Measurements from ENCODE around the gene PDCD7.
"Not testable (repeated sequence)": the region's sequence is repeated elsewhere in the genome, so short reads cannot be mapped to it uniquely, and the experiment has no call there.

Gene PDCD7

DNA sequence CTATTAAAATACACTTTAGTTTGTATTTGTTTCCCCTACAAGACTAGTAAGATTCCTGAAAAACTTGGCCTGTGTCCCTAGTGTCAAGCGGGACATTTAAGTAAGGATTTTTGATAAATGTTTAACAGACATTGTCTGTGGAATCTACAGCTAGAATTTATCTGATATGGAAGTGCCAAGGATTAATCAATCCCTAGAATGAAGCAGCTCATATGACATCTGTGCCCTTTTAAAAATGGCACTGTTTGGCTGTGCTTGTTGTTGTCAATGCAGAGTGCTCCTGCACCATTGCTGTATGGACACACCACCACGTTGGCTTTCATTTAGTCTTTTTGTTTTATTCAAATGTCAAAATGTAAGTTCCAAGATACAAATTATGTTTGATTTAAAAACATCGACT lies 14.3 kb upstream of the PDCD7 start:
- Mint-ChIP-seq H3K36me3 (ENCODE audit: low read depth) (peaks cover 17% of the 10 kb centered on the region), H3K4me1 (no peaks in the 10 kb centered on the region), H3K27ac (no peak overlapping the region)

DNA sequence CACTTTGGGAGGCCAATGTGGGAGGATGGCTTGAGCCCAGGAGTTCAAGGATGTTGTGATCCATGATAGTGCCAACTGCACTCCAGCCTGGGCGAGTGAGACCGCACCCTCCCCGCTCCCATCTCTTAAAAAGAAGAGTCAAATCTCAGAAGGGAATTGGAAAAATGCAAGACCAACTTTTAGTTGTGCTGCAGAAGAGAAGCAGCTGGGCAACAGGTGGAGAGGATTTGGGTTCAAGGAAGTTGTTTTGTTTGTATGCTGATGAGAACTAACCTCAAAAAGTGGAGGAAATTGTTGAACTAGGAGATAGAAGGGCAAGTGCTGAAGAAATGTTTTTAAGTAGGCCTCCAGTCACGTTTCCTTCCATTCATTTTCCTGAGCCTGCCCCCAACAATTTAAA lies 12.8 kb upstream of the PDCD7 start:
- H3K4me3 Mint-ChIP-seq: no peak overlapping the region
- no peak overlapping the region for H3K27ac Mint-ChIP-seq
- no peak for ATAC-seq
- no peaks in the 10 kb centered on the region for H3K27me3 Mint-ChIP-seq
- no peaks in the 10 kb centered on the region for H3K4me1 Mint-ChIP-seq
- H3K36me3 Mint-ChIP-seq (ENCODE audit: low read depth): peaks cover 11% of the 10 kb centered on the region
- DNase-seq: no peak
- no peaks in the 10 kb centered on the region for H3K9me3 Mint-ChIP-seq

More for the DNA sequence above, 14.3 kb upstream of the PDCD7 start:
- H3K9me3 Mint-ChIP-seq: no peaks in the 10 kb centered on the region
- DNase-seq: no peak
- no peaks in the 10 kb centered on the region for H3K27me3 Mint-ChIP-seq
- ATAC-seq: no peak
- no peak overlapping the region for H3K4me3 Mint-ChIP-seq

DNA sequence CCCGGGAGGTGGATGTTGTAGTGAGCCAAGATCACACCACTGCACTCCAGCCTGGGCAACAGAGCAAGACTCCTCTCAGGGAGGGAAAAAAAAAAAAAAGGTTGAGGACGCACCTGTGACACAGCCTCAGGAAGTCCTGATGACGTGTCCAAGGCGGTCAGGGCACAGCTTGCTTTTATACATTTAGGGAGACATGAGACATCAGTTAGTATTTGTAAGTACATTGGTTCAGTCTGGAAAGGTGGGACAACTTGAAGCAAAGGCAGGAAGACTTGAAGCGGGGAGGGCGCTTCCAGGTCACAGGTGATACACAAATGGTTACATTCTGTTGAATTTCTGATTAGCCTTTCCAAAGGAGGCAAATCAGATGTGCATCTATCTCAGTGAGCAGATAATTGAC lies 5.0 kb upstream of the PDCD7 start:
- H3K27ac Mint-ChIP-seq; H3K27me3 Mint-ChIP-seq; DNase-seq; H3K4me3 Mint-ChIP-seq; H3K9me3 Mint-ChIP-seq; H3K36me3 Mint-ChIP-seq (ENCODE audit: low read depth); H3K4me1 Mint-ChIP-seq; ATAC-seq: not testable (repeated sequence)

DNA sequence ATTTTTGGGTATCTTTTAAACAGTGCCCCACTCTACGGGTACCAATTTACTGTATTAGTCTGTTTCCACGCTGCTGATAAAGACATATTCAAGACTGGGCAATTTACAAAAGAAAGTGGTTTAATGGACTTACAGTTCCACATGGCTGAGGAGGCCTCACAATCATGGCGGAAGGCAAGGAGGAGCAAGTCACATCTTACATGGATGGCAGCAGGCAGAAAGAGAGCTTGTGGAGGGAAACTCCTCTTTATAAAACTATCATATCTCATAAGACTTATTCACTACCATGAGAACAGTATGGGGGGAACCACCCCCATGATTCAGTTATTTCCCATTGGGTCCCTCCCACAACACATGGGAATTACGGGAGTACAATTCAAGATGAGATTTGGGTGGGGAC lies 4.3 kb upstream of the PDCD7 start:
- H3K4me1 Mint-ChIP-seq; H3K27me3 Mint-ChIP-seq; H3K4me3 Mint-ChIP-seq; DNase-seq; H3K27ac Mint-ChIP-seq; H3K9me3 Mint-ChIP-seq; ATAC-seq; H3K36me3 Mint-ChIP-seq (ENCODE audit: low read depth): not testable (repeated sequence)

DNA sequence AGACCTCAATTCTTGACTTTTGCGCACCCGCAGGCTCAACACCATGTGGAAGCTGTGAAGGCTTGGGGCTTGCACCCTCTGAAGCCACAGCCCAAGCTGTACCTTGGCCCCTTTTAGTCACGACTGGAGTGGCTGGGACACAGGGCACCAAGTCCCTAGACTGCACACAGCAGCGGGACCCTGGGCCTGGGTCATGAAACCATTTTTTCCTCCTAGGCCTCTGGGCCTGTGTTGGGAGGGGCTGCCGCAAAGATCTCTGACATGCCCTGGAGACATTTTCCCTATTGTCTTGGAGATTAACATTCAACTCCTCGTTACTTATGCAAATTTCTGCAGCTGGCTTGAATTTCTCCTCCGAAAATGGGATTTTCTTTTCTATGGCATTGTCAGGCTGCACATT lies 3.5 kb upstream of the PDCD7 start:
- not testable (repeated sequence) for DNase-seq; H3K27ac Mint-ChIP-seq; H3K9me3 Mint-ChIP-seq; H3K4me3 Mint-ChIP-seq; H3K36me3 Mint-ChIP-seq (ENCODE audit: low read depth); H3K27me3 Mint-ChIP-seq; ATAC-seq
- peaks cover 12% of the 10 kb centered on the region for H3K4me1 Mint-ChIP-seq

DNA sequence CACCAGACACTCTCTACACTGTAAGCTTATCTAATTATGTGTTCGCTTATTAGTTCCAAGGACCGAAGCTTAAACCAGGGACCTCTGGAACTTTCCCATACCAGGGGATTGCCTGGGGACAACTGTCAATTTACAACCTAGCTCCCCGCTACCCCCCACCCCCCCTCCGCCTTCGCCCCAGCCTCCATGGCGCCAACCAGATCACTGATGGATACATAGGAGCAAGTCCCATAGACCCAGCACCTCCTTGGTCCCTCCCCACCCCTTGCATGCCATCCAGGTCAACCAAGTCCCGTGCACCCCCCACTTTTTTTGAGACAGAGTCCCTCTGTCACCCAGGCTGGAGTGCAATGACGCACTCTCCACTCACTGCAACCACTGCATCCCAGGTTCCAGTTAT lies 930 bp upstream of the PDCD7 start:
- H3K36me3 Mint-ChIP-seq (ENCODE audit: low read depth): peaks cover 15% of the 10 kb centered on the region
- peaks cover 8% of the 10 kb centered on the region for H3K9me3 Mint-ChIP-seq
- ATAC-seq (no peak), DNase-seq (no peak)
- H3K4me1 Mint-ChIP-seq: peaks cover 24% of the 10 kb centered on the region
- H3K27ac Mint-ChIP-seq: no peak overlapping the region
- peak overlapping the region; percentile 95 for H3K4me3 Mint-ChIP-seq
- peaks cover 2% of the 10 kb centered on the region for H3K27me3 Mint-ChIP-seq

GRCh38 chr15:65132878-65133547 lies 595 bp downstream of the PDCD7 start:
- Mint-ChIP-seq H3K9me3 (peaks cover 8% of the 10 kb centered on the region), H3K4me1 (peaks cover 28% of the 10 kb centered on the region), H3K4me3 (peak overlapping the region; percentile 95), H3K36me3 (ENCODE audit: low read depth) (peaks cover 29% of the 10 kb centered on the region), H3K27me3 (peaks cover 2% of the 10 kb centered on the region), H3K27ac (peak overlapping the region; percentile 67)
- ATAC-seq: peak; percentile 22
- DNase-seq: peak; percentile 31

GRCh38 chr15:65130941-65131340 lies 2.7 kb downstream of the PDCD7 start:
- Mint-ChIP-seq H3K9me3 (no peaks in the 10 kb centered on the region), H3K36me3 (ENCODE audit: low read depth) (peaks cover 32% of the 10 kb centered on the region), H3K4me1 (peaks cover 29% of the 10 kb centered on the region), H3K27me3 (peaks cover 2% of the 10 kb centered on the region), H3K4me3 (no peak overlapping the region), H3K27ac (no peak overlapping the region)
- ATAC-seq (no peak), DNase-seq (no peak)

- H3K27ac Mint-ChIP-seq: no peak overlapping the region
- no peaks in the 10 kb centered on the region for H3K9me3 Mint-ChIP-seq
- no peak for ATAC-seq
- no peak overlapping the region for H3K4me3 Mint-ChIP-seq
- no peak for DNase-seq
- H3K4me1 Mint-ChIP-seq: no peaks in the 10 kb centered on the region
- H3K27me3 Mint-ChIP-seq: no peaks in the 10 kb centered on the region
- H3K36me3 Mint-ChIP-seq (ENCODE audit: low read depth): peaks cover 40% of the 10 kb centered on the region
Measured at GRCh38 chr15:65115542-65115941, 18.1 kb downstream of the PDCD7 start.

DNA sequence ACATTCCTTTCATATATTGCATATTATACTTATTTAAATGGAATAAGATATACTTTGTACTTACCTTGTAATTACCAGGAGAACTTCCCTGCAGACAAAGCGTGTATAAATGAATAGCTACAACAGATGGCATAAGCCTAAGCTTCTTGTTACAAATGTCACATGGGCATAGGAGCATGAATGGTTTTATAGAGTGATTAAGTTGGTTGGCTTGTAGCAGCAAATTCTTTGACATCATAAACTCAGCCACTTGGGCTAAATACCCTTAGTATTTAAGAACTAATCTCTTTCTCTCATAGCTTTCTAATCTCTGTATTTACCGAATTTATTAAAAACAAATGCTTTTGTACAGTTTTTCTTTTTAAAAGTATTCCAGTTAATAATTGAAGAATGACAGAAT lies 18.5 kb downstream of the PDCD7 start, which contains the start of gene UBAP1L:
TSS of gene UBAP1L (minus strand) at position 115 of the 400 bp plus-strand sequence. CDS start 8,985 bp downstream, outside the sequence.
- no peaks in the 10 kb centered on the region for H3K27me3 Mint-ChIP-seq
- no peak within 1 kb of the TSS for H3K4me3 Mint-ChIP-seq
- H3K36me3 Mint-ChIP-seq (ENCODE audit: low read depth): peaks cover 40% of the 10 kb centered on the region
- H3K9me3 Mint-ChIP-seq: no peaks in the 10 kb centered on the region
- ATAC-seq (no peak), DNase-seq (no peak)
- no peak within 1 kb of the TSS for H3K27ac Mint-ChIP-seq
- no peaks in the 10 kb centered on the region for H3K4me1 Mint-ChIP-seq

- H3K4me1 Mint-ChIP-seq: no peaks in the 10 kb centered on the region
- peaks cover 19% of the 10 kb centered on the region for H3K36me3 Mint-ChIP-seq (ENCODE audit: low read depth)
- H3K9me3 Mint-ChIP-seq: no peaks in the 10 kb centered on the region
- H3K4me3 Mint-ChIP-seq: no peak overlapping the region
- no peak overlapping the region for H3K27ac Mint-ChIP-seq
- no peaks in the 10 kb centered on the region for H3K27me3 Mint-ChIP-seq
- ATAC-seq (no peak), DNase-seq (no peak)
Measured at GRCh38 chr15:65110676-65111292, 22.8 kb downstream of the PDCD7 start.

GRCh38 chr15:65106011-65106590 lies 27.5 kb downstream of the PDCD7 start:
- no peak overlapping the region for H3K4me3 Mint-ChIP-seq
- no peak overlapping the region for H3K27ac Mint-ChIP-seq
- peaks cover 2% of the 10 kb centered on the region for H3K4me1 Mint-ChIP-seq
- ATAC-seq (no peak), DNase-seq (no peak)
- no peaks in the 10 kb centered on the region for H3K27me3 Mint-ChIP-seq
- H3K36me3 Mint-ChIP-seq (ENCODE audit: low read depth): peaks cover 9% of the 10 kb centered on the region
- H3K9me3 Mint-ChIP-seq: no peaks in the 10 kb centered on the region

- Mint-ChIP-seq H3K9me3 (no peaks in the 10 kb centered on the region), H3K4me1 (peaks cover 2% of the 10 kb centered on the region), H3K27me3 (no peaks in the 10 kb centered on the region), H3K36me3 (ENCODE audit: low read depth) (peaks cover 14% of the 10 kb centered on the region), H3K27ac (no peak overlapping the region), H3K4me3 (no peak overlapping the region)
- no peak for ATAC-seq
- no peak for DNase-seq
Measured at GRCh38 chr15:65105038-65105437, 28.6 kb downstream of the PDCD7 start.

DNA sequence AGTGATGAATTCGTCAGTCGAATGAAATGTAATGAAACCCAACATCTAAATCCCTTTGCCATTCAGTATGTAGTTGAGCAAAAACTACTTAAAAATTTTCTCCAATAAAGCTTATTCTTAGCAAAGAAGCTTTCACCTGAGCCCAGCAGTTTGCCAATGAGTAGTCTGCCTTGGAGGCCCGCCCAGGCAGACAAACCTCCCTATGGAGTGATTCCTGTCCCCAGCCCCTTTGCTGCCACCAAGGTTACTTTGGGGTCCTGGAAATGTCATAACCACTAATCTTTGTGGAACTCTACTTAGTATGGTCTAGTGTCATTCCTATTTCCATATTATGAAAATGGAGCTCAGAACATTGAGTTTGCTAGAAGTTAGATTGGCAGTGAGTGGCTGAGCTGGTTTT lies 30.7 kb downstream of the PDCD7 start:
- Mint-ChIP-seq H3K27me3 (no peaks in the 10 kb centered on the region), H3K27ac (no peak overlapping the region), H3K4me3 (no peak overlapping the region), H3K36me3 (ENCODE audit: low read depth) (peaks cover 20% of the 10 kb centered on the region), H3K9me3 (no peaks in the 10 kb centered on the region), H3K4me1 (peaks cover 2% of the 10 kb centered on the region)
- ATAC-seq: no peak
- no peak for DNase-seq

Data from activated naive CD8-positive, alpha-beta T cell treated with anti-CD3 and anti-CD28 coated beads, Interleukin-2, amount 50 U/mL, for 24 hours (primary cell).